HG03103 (cell line): ENCODE data around the gene AKAP5.

Source experiments
- ATAC-seq: cut with Tn5 transposase; IDR thresholded peaks from one replicate; pipeline ENCODE4 v1.9.1; 2021; ENCODE audit warnings: low read depth; ENCODE audit not compliant: unreplicated experiment

Gene AKAP5

DNA sequence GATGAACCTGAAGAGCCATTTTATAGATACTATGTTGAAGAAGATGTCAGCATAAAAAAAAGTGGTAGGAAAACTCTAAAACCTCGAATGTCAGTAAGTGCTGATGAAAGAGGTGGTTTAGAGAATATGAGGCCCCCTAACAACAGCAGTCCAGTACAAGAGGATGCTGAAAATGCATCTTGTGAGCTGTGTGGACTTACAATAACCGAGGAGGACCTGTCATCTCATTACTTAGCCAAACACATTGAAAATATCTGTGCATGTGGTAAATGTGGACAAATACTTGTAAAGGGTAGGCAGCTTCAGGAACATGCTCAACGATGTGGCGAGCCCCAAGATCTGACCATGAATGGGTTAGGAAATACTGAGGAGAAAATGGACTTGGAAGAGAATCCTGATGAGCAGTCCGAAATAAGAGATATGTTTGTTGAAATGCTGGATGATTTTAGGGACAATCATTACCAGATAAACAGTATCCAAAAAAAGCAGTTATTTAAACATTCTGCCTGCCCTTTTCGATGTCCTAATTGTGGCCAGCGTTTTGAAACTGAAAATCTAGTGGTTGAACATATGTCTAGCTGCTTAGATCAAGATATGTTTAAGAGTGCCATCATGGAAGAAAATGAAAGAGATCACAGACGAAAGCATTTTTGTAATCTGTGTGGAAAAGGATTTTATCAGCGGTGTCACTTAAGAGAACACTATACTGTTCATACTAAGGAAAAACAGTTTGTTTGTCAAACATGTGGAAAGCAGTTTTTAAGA lies 57.5 kb downstream of the AKAP5 start:
- no peak for ATAC-seq
